K562 (cell line): ENCODE results near the gene PDE6C. TPM values are rescaled to one million over a fixed set of nuclear protein-coding genes. Genes with fewer than 3 reads are reported as not detected.

Source experiments
- ATAC-seq: fragments of 200-7000 bp; cut with Tn5 transposase; 3 replicates; pipeline ENCODE4 v1.9.1; 2020; ENCODE audit warnings: moderate library complexity
- BruUV-seq: library from RNA; stranded (reverse); fragments of 400-500 nt; replicated peaks from 2 replicates; lab custom pipeline; 2021; lab: Mats Ljungman, UMichigan
- CTCF ChIA-PET: fragments of 300-600 bp; formaldehyde crosslinking; extraction: SDS; loops from one replicate; lab custom pipeline; 2021; ENCODE audit warnings: low intra/inter-chr PET ratio; lab: Yijun Ruan, JAX
- POLR2A ChIA-PET: fragments of 300-600, 350-650 bp; sonication (Branson Sonifier 250); formaldehyde crosslinking; extraction: SDS; loops from one replicate; lab custom pipeline; 2021; ENCODE audit warnings: antibody characterized with exemption, inconsistent platforms; lab: Yijun Ruan, JAX
- DNase-seq, 4 experiments: peaks; one replicate each; pipeline versions ENCODE4 v3.0.0 to v3.0.0-alpha.2; 2011 to 2018; ENCODE audit warnings: low spot score in 3 of 4, mixed read lengths in 3 of 4; ENCODE audit errors: extremely low read depth in 1 of 4
- FAIRE-seq: peaks from 2 replicates; lab custom pipeline; 2011; peaks lifted over from hg19 to GRCh38; lab: Jason Lieb, UNC
- H2AFZ ChIP-seq: 2 replicates; pipeline ENCODE4 v1.6.0; 2011; ENCODE audit warnings: low read depth, low read length, control low read depth, inconsistent platforms
- H3K27ac ChIP-seq: fragments of 200-600 bp; 3 replicates; pipeline ENCODE4 v1.8.0; 2011; ENCODE audit warnings: low read depth, mild to moderate bottlenecking, control low read depth, inconsistent platforms, low read length, moderate library complexity, mixed read lengths; ENCODE audit errors: extremely low read depth
- H3K27me3 ChIP-seq, 2 experiments: fragments of 300-600 bp in 1 of 2; 2 replicates in 1 of 2; 3 replicates in 1 of 2; pipeline versions ENCODE4 v1.6.0 to v1.8.0; 2011; ENCODE audit warnings: inconsistent platforms in 2 of 2, low read length in 2 of 2, mild to moderate bottlenecking in 1 of 2, mixed read lengths in 1 of 2, moderate library complexity in 1 of 2; ENCODE audit not compliant: control insufficient read depth in 2 of 2, insufficient read depth in 2 of 2
- H3K36me3 ChIP-seq: fragments of 300-600 bp; 3 replicates; pipeline ENCODE4 v1.8.0; 2011; ENCODE audit warnings: mild to moderate bottlenecking, low read length, inconsistent platforms; ENCODE audit not compliant: control insufficient read depth, insufficient read depth
- H3K4me1 ChIP-seq, 2 experiments: fragments of 200-600 bp in 1 of 2; replicated peaks in 1 of 2; 2 replicates in 1 of 2; 3 replicates in 1 of 2; pipeline versions ENCODE4 v1.5.1 to v1.8.0; 2011; ENCODE audit warnings: inconsistent platforms in 2 of 2, low read length in 2 of 2, mild to moderate bottlenecking in 1 of 2, mixed read lengths in 1 of 2, moderate library complexity in 1 of 2; ENCODE audit not compliant: control insufficient read depth in 2 of 2, insufficient read depth in 2 of 2
- H3K4me2 ChIP-seq: 2 replicates; pipeline ENCODE4 v1.6.1; 2011; ENCODE audit warnings: low read length, control low read depth, inconsistent platforms, mixed read lengths; ENCODE audit not compliant: insufficient read depth
- H3K4me3 ChIP-seq: fragments of 200-600 bp; sonication (generic), shearing (Covaris generic); 2 replicates; pipeline ENCODE4 v1.5.1; 2016; ENCODE audit warnings: control low read depth, inconsistent platforms
- H3K79me2 ChIP-seq: fragments of 200-600 bp; 3 replicates; pipeline ENCODE4 v1.8.0; 2011; ENCODE audit warnings: low read length, inconsistent platforms; ENCODE audit not compliant: control insufficient read depth, insufficient read depth
- H3K9ac ChIP-seq, 2 experiments: 2 replicates each; pipeline versions ENCODE4 v1.6.0 to v1.6.1; 2011; ENCODE audit warnings: low read depth in 2 of 2, low read length in 2 of 2, control low read depth in 1 of 2, inconsistent platforms in 1 of 2, mild to moderate bottlenecking in 1 of 2, mixed read lengths in 1 of 2; ENCODE audit not compliant: insufficient read depth in 1 of 2
- H3K9me1 ChIP-seq: one replicate; pipeline ENCODE4 v1.6.0; 2011; ENCODE audit warnings: inconsistent platforms, mild to moderate bottlenecking, low read length, moderate library complexity; ENCODE audit not compliant: control insufficient read depth, insufficient read depth
- H3K9me3 ChIP-seq: replicated peaks from 2 replicates; pipeline ENCODE4 v1.5.1; 2011; ENCODE audit warnings: low read depth, low read length, inconsistent platforms; ENCODE audit not compliant: control insufficient read depth, insufficient read depth
- H4K20me1 ChIP-seq: replicated peaks from 2 replicates; pipeline ENCODE4 v1.6.1; 2011; ENCODE audit warnings: low read length, inconsistent platforms, mixed read lengths; ENCODE audit not compliant: control insufficient read depth, insufficient read depth
- ATF4 ChIP-seq: fragments of 450-650 bp; formaldehyde crosslinking; IDR thresholded peaks from 2 replicates; pipeline ENCODE4 v1.4.0; 2022; ENCODE audit warnings: mild to moderate bottlenecking, moderate library complexity
- CBFB ChIP-seq: sonication (generic); formaldehyde crosslinking; IDR thresholded peaks from 2 replicates; pipeline ENCODE4 v1.4.0; 2020; ENCODE audit warnings: mild to moderate bottlenecking, missing genetic modification reagents
- HBP1 ChIP-seq: fragments of 450-650 bp; formaldehyde crosslinking; IDR thresholded peaks from 2 replicates; pipeline ENCODE4 v1.4.0; 2022; ENCODE audit warnings: missing genetic modification characterization
- HNRNPL ChIP-seq: fragments of 200-400 bp; formaldehyde crosslinking; IDR thresholded peaks from 2 replicates; pipeline ENCODE4 v1.6.1; 2017; ENCODE audit warnings: low read depth, mild to moderate bottlenecking, low read length
- NFIC ChIP-seq: fragments of 450-650 bp; IDR thresholded peaks from 2 replicates; pipeline ENCODE4 v1.6.1; 2017; ENCODE audit warnings: mild to moderate bottlenecking, inconsistent platforms
- U2AF1 ChIP-seq: fragments of 200-400 bp; formaldehyde crosslinking; optimal IDR thresholded peaks from 2 replicates; pipeline ENCODE3; 2017; ENCODE audit warnings: mild to moderate bottlenecking, low read depth, low read length, moderate library complexity
- WGBS: fragments of 100-300 bp; shearing (Covaris generic); methylation state at CpG from one replicate; pipeline ENCODE4 v1.1.6; 2016; ENCODE audit warnings: low coverage, mixed read lengths; ENCODE audit not compliant: insufficient coverage; ENCODE audit errors: missing lambda C conversion rate; 5-methylcytosine and 5-hydroxymethylcytosine counted together
- in situ Hi-C: fragments of 300-500 bp; cut with MboI; formaldehyde crosslinking; loops from 4 replicates; pipeline ENCODE4 v1.15.0; 2018; ENCODE audit warnings: inconsistent platforms, mixed read lengths
- intact Hi-C: fragments of 100-400 bp; cut with micrococcal nuclease; formaldehyde crosslinking; loops from 2 replicates; pipeline ENCODE4 v1.14.2; 2022
- polyA plus RNA-seq, 8 experiments: library from polyadenylated mRNA; depleted of rRNA in 4 of 8; stranded (reverse) in 5 of 8; unstranded in 3 of 8; fragments of >200 nt; fragmentation: Nextera tagmentation in 2 of 8; fragmentation: Illumina TruSeq in 1 of 8; extraction: Ambion mirVana in 2 of 8; extraction: Trizol in 1 of 8; gene quantifications; 2 replicates each; pipeline versions ENCODE4 v1.2.1 to v1.2.3, GENCODE V29; 2011 to 2014; ENCODE audit warnings: inconsistent platforms in 1 of 8, missing spikeins in 1 of 8
- total RNA-seq, 7 experiments: library from RNA; depleted of rRNA in 6 of 7; stranded (reverse); fragments of >200 nt in 6 of 7; fragmentation: Illumina TruSeq in 2 of 7; extraction: Trizol in 2 of 7; gene quantifications; 2 replicates each; pipeline versions ENCODE4 v1.2.1 to v1.2.3, GENCODE V29; 2011 to 2021; ENCODE audit warnings: low replicate concordance in 1 of 7

The PDE6C gene
- total and polyA plus RNA-seq, 9 of the 15 experiments (the other 6 are each of a cell fraction or from before 2014, with no cell fraction given) = not detected

GRCh38 chr10:93604146-93604545 lies 8.2 kb upstream of the PDE6C start:
- FAIRE-seq = no peak
- no peaks in the 10 kb centered on the region for H3K36me3 ChIP-seq
- peak; percentile 16; the same call in 1 of the 2 replicates for TF ChIP-seq NFIC
- no peak for TF ChIP-seq U2AF1
- no peak for TF ChIP-seq ATF4 (CRISPR knock-in tag)
- no peak for TF ChIP-seq HBP1 (CRISPR knock-in tag)
- TF ChIP-seq CBFB = no peak
- TF ChIP-seq HNRNPL = no peak
- TF ChIP-seq, all 486 proteins: peak for 1
- POLR2A ChIA-PET = no interaction called here
- Histone ChIP-seq H3K27ac (no peak overlapping the region), H3K9me1 (no peaks in the 10 kb centered on the region), H2AFZ (no peak overlapping the region), H3K4me2 (no peak overlapping the region), H3K9ac (no peak overlapping the region), H4K20me1 (no peaks in the 10 kb centered on the region), H3K79me2 (no peaks in the 10 kb centered on the region), H3K4me3 (no peak overlapping the region), H3K27me3 (peaks cover 9 to 30% of the 10 kb centered on the region in 2 experiments; a peak in 3 of 5 replicates), H3K4me1 (no peaks in the 10 kb centered on the region; a peak in 1 of 5 replicates), H3K9me3 (no peaks in the 10 kb centered on the region)
- DNase-seq (no peak), ATAC-seq (no peak)
- CTCF ChIA-PET = no interaction called here
- in situ Hi-C loops = no loop called here
- no TSS peak for BruUV-seq
- WGBS = 13% methylated on average over 2 of the region's 2 CpGs
- intact Hi-C loops = no loop called here
